HepG2 (cell line): ENCODE data around the gene VWA1. TPM values are rescaled to one million over a fixed set of nuclear protein-coding genes. Genes with fewer than 3 reads are reported as not detected.
A peak's percentile ranks its signal among the peaks of the same experiment; 100 is the strongest.

ENCODE experiments used
- FIP1L1 ChIP-seq: fragments of 200-400 bp; formaldehyde crosslinking; IDR thresholded peaks from 2 replicates; pipeline ENCODE4 v1.6.1; 2018; ENCODE audit warnings: low read depth, mild to moderate bottlenecking, low read length, moderate library complexity, borderline replicate concordance; ENCODE audit not compliant: insufficient read depth
- KLF15 ChIP-seq: sonication (generic); formaldehyde crosslinking; IDR thresholded peaks from 2 replicates; pipeline ENCODE4 v1.8.1; 2023; ENCODE audit warnings: borderline replicate concordance, mild to moderate bottlenecking, inconsistent platforms, missing genetic modification reagents, mixed read lengths
- NAIF1 ChIP-seq: sonication (generic); formaldehyde crosslinking; IDR thresholded peaks from 2 replicates; pipeline ENCODE4 v1.5.0; 2020; ENCODE audit warnings: mild to moderate bottlenecking, missing genetic modification reagents, borderline replicate concordance
- RBM39 ChIP-seq: fragments of 200-400 bp; formaldehyde crosslinking; IDR thresholded peaks from one replicate; pipeline ENCODE4 v1.6.1; 2018; ENCODE audit warnings: antibody characterized with exemption, mild to moderate bottlenecking, low read depth, low read length; ENCODE audit not compliant: poor library complexity, severe bottlenecking
- SP5 ChIP-seq: IDR thresholded peaks from 2 replicates; pipeline ENCODE4 v1.6.1; 2016; ENCODE audit warnings: low read depth, borderline replicate concordance
- SRY ChIP-seq: sonication (generic); formaldehyde crosslinking; IDR thresholded peaks from 2 replicates; pipeline ENCODE4 v1.8.0; 2022; ENCODE audit warnings: mild to moderate bottlenecking, missing genetic modification reagents
- TCF7 ChIP-seq: sonication (generic); IDR thresholded peaks from 2 replicates; pipeline ENCODE4 v1.6.1; 2016; ENCODE audit warnings: antibody characterized with exemption, low read depth
- ZBTB25 ChIP-seq: IDR thresholded peaks from 2 replicates; pipeline ENCODE4 v1.6.1; 2018; ENCODE audit warnings: missing genetic modification reagents
- ZIK1 ChIP-seq: sonication (generic); formaldehyde crosslinking; IDR thresholded peaks from 2 replicates; pipeline ENCODE4 v1.5.0; 2020; ENCODE audit warnings: mild to moderate bottlenecking, low read depth, missing genetic modification reagents, borderline replicate concordance
- ZNF160 ChIP-seq: sonication (generic); formaldehyde crosslinking; IDR thresholded peaks from 2 replicates; pipeline ENCODE4 v1.8.0; 2022; ENCODE audit warnings: mild to moderate bottlenecking, inconsistent platforms, missing genetic modification reagents
- ZNF543 ChIP-seq: sonication (generic); formaldehyde crosslinking; IDR thresholded peaks from 2 replicates; pipeline ENCODE4 v1.4.0; 2020; ENCODE audit warnings: mild to moderate bottlenecking, missing genetic modification reagents
- ZNF569 ChIP-seq: sonication (generic); formaldehyde crosslinking; IDR thresholded peaks from 2 replicates; pipeline ENCODE4 v1.5.0; 2020; ENCODE audit warnings: mild to moderate bottlenecking, missing genetic modification reagents, moderate library complexity, borderline replicate concordance
- ZNF691 ChIP-seq: sonication (generic); formaldehyde crosslinking; IDR thresholded peaks from 2 replicates; pipeline ENCODE4 v1.4.0; 2020; ENCODE audit warnings: missing genetic modification reagents, low read depth, mild to moderate bottlenecking, borderline replicate concordance
- ZNF75D ChIP-seq: sonication (generic); formaldehyde crosslinking; IDR thresholded peaks from 2 replicates; pipeline ENCODE4 v1.8.1; 2023; ENCODE audit warnings: missing genetic modification reagents, mild to moderate bottlenecking, borderline replicate concordance
- ZNF788 ChIP-seq: sonication (generic); formaldehyde crosslinking; IDR thresholded peaks from 2 replicates; pipeline ENCODE4 v1.5.0; 2020; ENCODE audit warnings: mild to moderate bottlenecking, missing genetic modification reagents, borderline replicate concordance
- ZSCAN25 ChIP-seq: sonication (generic); formaldehyde crosslinking; IDR thresholded peaks from 2 replicates; pipeline ENCODE4 v1.8.0; 2022; ENCODE audit warnings: mild to moderate bottlenecking, missing genetic modification reagents
- polyA plus RNA-seq, 8 experiments: library from polyadenylated mRNA; depleted of rRNA in 3 of 8; stranded (reverse) in 7 of 8; unstranded in 1 of 8; fragments of >200 nt; fragmentation: Illumina TruSeq in 4 of 8; extraction: Trizol in 4 of 8; gene quantifications; 2 replicates each; pipeline versions ENCODE4 v1.2.1 to v1.2.3, GENCODE V29; 2011 to 2016; ENCODE audit warnings: low read depth in 4 of 8, missing spikeins in 1 of 8, mixed read lengths in 1 of 8; ENCODE audit not compliant: insufficient read depth in 1 of 8
- total RNA-seq, 5 experiments: library from RNA; depleted of rRNA; stranded (reverse); fragments of >200 nt; fragmentation: Illumina TruSeq; extraction: Trizol; gene quantifications; 2 replicates each; pipeline ENCODE4 v1.2.3, GENCODE V29; 2016; ENCODE audit warnings: low read depth in 1 of 5
- TF ChIP-seq, protein P1 (sequence below): sonication (generic); formaldehyde crosslinking; conservative IDR thresholded peaks from 2 replicates; pipeline ENCODE4 v1.8.0; 2022; ENCODE audit warnings: mild to moderate bottlenecking, moderate library complexity, missing genetic modification reagents
- TF ChIP-seq, protein P2 (sequence below): sonication (generic); formaldehyde crosslinking; IDR thresholded peaks from 2 replicates; pipeline ENCODE4 v1.9.0; 2022; ENCODE audit warnings: low read depth, missing genetic modification reagents
- TF ChIP-seq, protein P3 (sequence below): sonication (generic); formaldehyde crosslinking; conservative IDR thresholded peaks from 2 replicates; pipeline ENCODE4 v1.5.0; 2020; ENCODE audit warnings: missing genetic modification reagents

VWA1 gene
- total and polyA plus RNA-seq, 2 of the 13 experiments (the other 11 are each of a cell fraction or from before 2014, with no cell fraction given) = 40.9 to 57.5 TPM

- TF ChIP-seq, protein P1, sequence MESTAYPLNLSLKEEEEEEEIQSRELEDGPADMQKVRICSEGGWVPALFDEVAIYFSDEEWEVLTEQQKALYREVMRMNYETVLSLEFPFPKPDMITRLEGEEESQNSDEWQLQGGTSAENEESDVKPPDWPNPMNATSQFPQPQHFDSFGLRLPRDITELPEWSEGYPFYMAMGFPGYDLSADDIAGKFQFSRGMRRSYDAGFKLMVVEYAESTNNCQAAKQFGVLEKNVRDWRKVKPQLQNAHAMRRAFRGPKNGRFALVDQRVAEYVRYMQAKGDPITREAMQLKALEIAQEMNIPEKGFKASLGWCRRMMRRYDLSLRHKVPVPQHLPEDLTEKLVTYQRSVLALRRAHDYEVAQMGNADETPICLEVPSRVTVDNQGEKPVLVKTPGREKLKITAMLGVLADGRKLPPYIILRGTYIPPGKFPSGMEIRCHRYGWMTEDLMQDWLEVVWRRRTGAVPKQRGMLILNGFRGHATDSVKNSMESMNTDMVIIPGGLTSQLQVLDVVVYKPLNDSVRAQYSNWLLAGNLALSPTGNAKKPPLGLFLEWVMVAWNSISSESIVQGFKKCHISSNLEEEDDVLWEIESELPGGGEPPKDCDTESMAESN (CRISPR knock-in tag) = peak; percentile 89
- peak; percentile 77; the same call in 1 of the 2 replicates for TF ChIP-seq ZNF691
- TF ChIP-seq ZNF569 = no peak
- TF ChIP-seq ZNF543 (CRISPR knock-in tag) = peak; percentile 85; the same call in 1 of the 2 replicates
- TF ChIP-seq RBM39 = peak; percentile 78
- peak; percentile 91 for TF ChIP-seq ZSCAN25 (CRISPR knock-in tag)
- TF ChIP-seq ZNF160 = no peak
- TF ChIP-seq SP5 (CRISPR knock-in tag) = peak; percentile 90
- TF ChIP-seq TCF7 = peak; percentile 60
- TF ChIP-seq NAIF1 (CRISPR knock-in tag) = peak; percentile 92
- TF ChIP-seq KLF15 (CRISPR knock-in tag) = no peak
- TF ChIP-seq, protein P2, sequence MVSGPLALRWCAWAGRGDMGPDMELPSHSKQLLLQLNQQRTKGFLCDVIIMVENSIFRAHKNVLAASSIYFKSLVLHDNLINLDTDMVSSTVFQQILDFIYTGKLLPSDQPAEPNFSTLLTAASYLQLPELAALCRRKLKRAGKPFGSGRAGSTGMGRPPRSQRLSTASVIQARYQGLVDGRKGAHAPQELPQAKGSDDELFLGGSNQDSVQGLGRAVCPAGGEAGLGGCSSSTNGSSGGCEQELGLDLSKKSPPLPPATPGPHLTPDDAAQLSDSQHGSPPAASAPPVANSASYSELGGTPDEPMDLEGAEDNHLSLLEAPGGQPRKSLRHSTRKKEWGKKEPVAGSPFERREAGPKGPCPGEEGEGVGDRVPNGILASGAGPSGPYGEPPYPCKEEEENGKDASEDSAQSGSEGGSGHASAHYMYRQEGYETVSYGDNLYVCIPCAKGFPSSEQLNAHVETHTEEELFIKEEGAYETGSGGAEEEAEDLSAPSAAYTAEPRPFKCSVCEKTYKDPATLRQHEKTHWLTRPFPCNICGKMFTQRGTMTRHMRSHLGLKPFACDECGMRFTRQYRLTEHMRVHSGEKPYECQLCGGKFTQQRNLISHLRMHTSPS = peak; percentile 70; the same call in 1 of the 2 replicates
- no peak for TF ChIP-seq SRY (CRISPR knock-in tag)
- TF ChIP-seq ZBTB25 (CRISPR knock-in tag) = peak; percentile 78; the same call in 1 of the 2 replicates
- peak; percentile 47; the same call in 1 of the 2 replicates for TF ChIP-seq ZIK1 (CRISPR knock-in tag)
- no peak for TF ChIP-seq FIP1L1
- TF ChIP-seq ZNF788 (CRISPR knock-in tag) = peak; percentile 79
- TF ChIP-seq, protein P3, sequence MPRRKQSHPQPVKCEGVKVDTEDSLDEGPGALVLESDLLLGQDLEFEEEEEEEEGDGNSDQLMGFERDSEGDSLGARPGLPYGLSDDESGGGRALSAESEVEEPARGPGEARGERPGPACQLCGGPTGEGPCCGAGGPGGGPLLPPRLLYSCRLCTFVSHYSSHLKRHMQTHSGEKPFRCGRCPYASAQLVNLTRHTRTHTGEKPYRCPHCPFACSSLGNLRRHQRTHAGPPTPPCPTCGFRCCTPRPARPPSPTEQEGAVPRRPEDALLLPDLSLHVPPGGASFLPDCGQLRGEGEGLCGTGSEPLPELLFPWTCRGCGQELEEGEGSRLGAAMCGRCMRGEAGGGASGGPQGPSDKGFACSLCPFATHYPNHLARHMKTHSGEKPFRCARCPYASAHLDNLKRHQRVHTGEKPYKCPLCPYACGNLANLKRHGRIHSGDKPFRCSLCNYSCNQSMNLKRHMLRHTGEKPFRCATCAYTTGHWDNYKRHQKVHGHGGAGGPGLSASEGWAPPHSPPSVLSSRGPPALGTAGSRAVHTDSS = no peak
- TF ChIP-seq ZNF75D (CRISPR knock-in tag) = no peak
These were observed 2.3 kb upstream of the VWA1 start (continued) for GRCh38 chr1:1432951-1433803.
